HEK293 (cell line): ENCODE measurements around the gene FAM110D.

Source experiments
- CTCF ChIA-PET: fragments of 350-600 bp; formaldehyde crosslinking; extraction: SDS; loops from one replicate; lab custom pipeline; 2021; ENCODE audit warnings: antibody characterized with exemption; lab: Yijun Ruan, JAX
- POLR2A ChIA-PET: fragments of 300-600 bp; formaldehyde crosslinking; extraction: SDS; loops from one replicate; lab custom pipeline; 2020; ENCODE audit warnings: antibody characterized with exemption, inconsistent platforms; lab: Yijun Ruan, JAX
- H3K27ac ChIP-seq: fragments of 200-500 bp; sonication (Bioruptor generic); 2 replicates; pipeline ENCODE4 v1.5.1; 2014; ENCODE audit warnings: low read depth, low read length, control low read depth, inconsistent platforms; ENCODE audit errors: extremely low read depth
- H3K36me3 ChIP-seq, 2 experiments: fragments of 200-500 bp in 1 of 2; sonication (Bioruptor generic) in 1 of 2; 1 replicate in 1 of 2; 2 replicates in 1 of 2; pipeline ENCODE4 v1.5.1; 2014 to 2017; ENCODE audit warnings: inconsistent platforms in 2 of 2, low read length in 2 of 2; ENCODE audit not compliant: control insufficient read depth in 2 of 2, insufficient read depth in 1 of 2
- H3K4me1 ChIP-seq: fragments of 200-500 bp; sonication (Bioruptor generic); 2 replicates; pipeline ENCODE4 v1.5.1; 2014; ENCODE audit warnings: mild to moderate bottlenecking, low read length, inconsistent platforms; ENCODE audit not compliant: control insufficient read depth, insufficient read depth
- H3K4me3 ChIP-seq: 2 replicates; pipeline ENCODE4 v1.5.1; 2011; ENCODE audit warnings: low read depth, mild to moderate bottlenecking, control low read depth, low read length, moderate library complexity
- H3K9me3 ChIP-seq: fragments of 200-500 bp; sonication (Bioruptor generic); 2 replicates; pipeline ENCODE4 v1.5.1; 2014; ENCODE audit warnings: low read depth, low read length, inconsistent platforms; ENCODE audit not compliant: control insufficient read depth, insufficient read depth
- CTCF ChIP-seq: fragments of 450-650 bp; formaldehyde crosslinking; IDR thresholded peaks from 2 replicates; pipeline ENCODE4 v1.5.1; 2016; ENCODE audit warnings: missing biosample characterization, missing genetic modification characterization
- ZBTB11 ChIP-seq: fragments of 450-650 bp; formaldehyde crosslinking; conservative IDR thresholded peaks from 2 replicates; pipeline ENCODE4 v1.5.1; 2016; ENCODE audit warnings: low read depth, missing biosample characterization, missing genetic modification characterization
- ZBTB49 ChIP-seq: fragments of 450-650 bp; formaldehyde crosslinking; IDR thresholded peaks from 2 replicates; pipeline ENCODE4 v1.5.1; 2016; ENCODE audit warnings: missing biosample characterization, missing genetic modification characterization, low read depth
- ZFP69B ChIP-seq: fragments of 450-650 bp; formaldehyde crosslinking; IDR thresholded peaks from 2 replicates; pipeline ENCODE4 v1.5.1; 2016; ENCODE audit warnings: missing biosample characterization, missing genetic modification characterization
- ZNF175 ChIP-seq: fragments of 450-650 bp; formaldehyde crosslinking; IDR thresholded peaks from 2 replicates; pipeline ENCODE4 v1.5.1; 2016; ENCODE audit warnings: missing biosample characterization, missing genetic modification characterization
- ZNF184 ChIP-seq: fragments of 450-650 bp; IDR thresholded peaks from 2 replicates; pipeline ENCODE4 v1.5.1; 2018; ENCODE audit warnings: missing biosample characterization, mild to moderate bottlenecking, missing genetic modification characterization
- ZNF2 ChIP-seq: fragments of 450-650 bp; formaldehyde crosslinking; IDR thresholded peaks from 2 replicates; pipeline ENCODE4 v1.5.1; 2016; ENCODE audit warnings: missing biosample characterization, missing genetic modification characterization
- ZNF214 ChIP-seq: fragments of 450-650 bp; formaldehyde crosslinking; IDR thresholded peaks from 2 replicates; pipeline ENCODE4 v1.5.1; 2017; ENCODE audit warnings: missing biosample characterization, mild to moderate bottlenecking, missing genetic modification characterization, borderline replicate concordance
- ZNF223 ChIP-seq: fragments of 450-650 bp; formaldehyde crosslinking; IDR thresholded peaks from 2 replicates; pipeline ENCODE4 v1.5.1; 2016; ENCODE audit warnings: missing biosample characterization, missing genetic modification characterization
- ZNF335 ChIP-seq: fragments of 450-650 bp; formaldehyde crosslinking; conservative IDR thresholded peaks from 2 replicates; pipeline ENCODE4 v1.5.1; 2016; ENCODE audit warnings: missing biosample characterization, missing genetic modification characterization
- ZNF362 ChIP-seq: fragments of 450-650 bp; formaldehyde crosslinking; IDR thresholded peaks from 2 replicates; pipeline ENCODE4 v1.5.1; 2016; ENCODE audit warnings: missing biosample characterization, missing genetic modification characterization
- ZNF37A ChIP-seq: fragments of 450-650 bp; IDR thresholded peaks from 2 replicates; pipeline ENCODE4 v1.5.1; 2018; ENCODE audit warnings: missing biosample characterization, missing genetic modification characterization
- ZNF518A ChIP-seq: fragments of 450-650 bp; formaldehyde crosslinking; conservative IDR thresholded peaks from 2 replicates; pipeline ENCODE4 v1.5.1; 2016; ENCODE audit warnings: low read depth, missing biosample characterization, missing genetic modification characterization
- ZNF580 ChIP-seq: fragments of 450-650 bp; formaldehyde crosslinking; IDR thresholded peaks from 2 replicates; pipeline ENCODE4 v1.5.1; 2016; ENCODE audit warnings: missing biosample characterization, missing genetic modification characterization
- ZNF585B ChIP-seq: fragments of 450-650 bp; formaldehyde crosslinking; IDR thresholded peaks from 2 replicates; pipeline ENCODE4 v1.5.1; 2016; ENCODE audit warnings: missing biosample characterization, missing genetic modification characterization
- ZNF624 ChIP-seq: fragments of 450-650 bp; formaldehyde crosslinking; IDR thresholded peaks from 2 replicates; pipeline ENCODE4 v1.5.1; 2017; ENCODE audit warnings: missing biosample characterization, missing genetic modification characterization
- ZNF654 ChIP-seq: fragments of 450-650 bp; formaldehyde crosslinking; IDR thresholded peaks from 2 replicates; pipeline ENCODE4 v1.5.1; 2016; ENCODE audit warnings: low read depth, missing biosample characterization, missing genetic modification characterization
- ZNF843 ChIP-seq: fragments of 450-650 bp; formaldehyde crosslinking; IDR thresholded peaks from 2 replicates; pipeline ENCODE4 v1.5.1; 2016; ENCODE audit warnings: missing biosample characterization, missing genetic modification characterization
- ZSCAN5A ChIP-seq: fragments of 450-650 bp; formaldehyde crosslinking; IDR thresholded peaks from 2 replicates; pipeline ENCODE4 v1.5.1; 2016; ENCODE audit warnings: missing biosample characterization, missing genetic modification characterization

Gene FAM110D

GRCh38 chr1:26164036-26164860 lies 5.4 kb downstream of the FAM110D start:
- no peaks in the 10 kb centered on the region for H3K36me3 ChIP-seq
- ChIA-PET POLR2A (interaction anchor here (0.5 kb wide), 1 partner anchor 242 kb away, joined by 6 read pairs; no protein-coding TSS in a partner anchor), CTCF (interaction anchor here (0.9 to 2.5 kb wide), 5 partner anchors 14 to 269 kb away, joined by 3 to 16 read pairs (median 3); no protein-coding TSS in a partner anchor)
- H3K4me3 ChIP-seq = peak overlapping the region; percentile 24; the same call in 1 of the 2 replicates
- H3K4me1 ChIP-seq = peaks cover 7% of the 10 kb centered on the region; the same call in 1 of the 2 replicates
- H3K27ac ChIP-seq = no peak overlapping the region; the same call in 1 of the 2 replicates
- no peaks in the 10 kb centered on the region for H3K9me3 ChIP-seq
- TF ChIP-seq ZNF585B (tag by site-specific recombination) (no peak), ZBTB11 (tag by site-specific recombination) (no peak), ZNF175 (tag by site-specific recombination) (no peak), CTCF (tag by site-specific recombination) (no peak), ZNF335 (tag by site-specific recombination) (peak; percentile 50), ZNF580 (tag by site-specific recombination) (no peak), ZNF654 (tag by site-specific recombination) (no peak), ZNF624 (tag by site-specific recombination) (no peak), ZSCAN5A (tag by site-specific recombination) (no peak), ZNF37A (tag by site-specific recombination) (0 out of 2 replicates have a peak, but pooled peaks have one; percentile 7), ZBTB49 (tag by site-specific recombination) (no peak), ZNF518A (tag by site-specific recombination) (no peak), ZNF843 (no peak), ZNF214 (tag by site-specific recombination) (no peak), ZFP69B (tag by site-specific recombination) (no peak), ZNF223 (tag by site-specific recombination) (no peak), ZNF2 (no peak), ZNF362 (tag by site-specific recombination) (no peak), ZNF184 (tag by site-specific recombination) (no peak)
